Endothelial cell of umbilical vein (primary cell): ENCODE measurements around the gene MARCHF9. TPM values are rescaled to one million over a fixed set of nuclear protein-coding genes. Genes with fewer than 3 reads are reported as not detected.

Experiments used
- BruUV-seq: library from RNA; stranded (reverse); fragments of 400-500 nt; replicated peaks from 2 replicates; lab custom pipeline; 2021; lab: Mats Ljungman, UMichigan
- CTCF ChIA-PET: fragments of 300-600, 350-600 bp; sonication (Branson Sonifier 250); formaldehyde crosslinking; loops from one replicate; lab custom pipeline; 2021; ENCODE audit warnings: antibody characterized with exemption, inconsistent platforms; lab: Charles Lee
- POLR2A ChIA-PET: fragments of 300-600, 350-600 bp; sonication (Branson Sonifier 250); formaldehyde crosslinking; loops from one replicate; lab custom pipeline; 2021; ENCODE audit warnings: antibody characterized with exemption, inconsistent platforms; lab: Charles Lee
- DNase-seq: peaks from one replicate; pipeline ENCODE4 v3.0.0-alpha.2; 2011; ENCODE audit warnings: low read depth, low spot score
- FAIRE-seq: peaks from 2 replicates; lab custom pipeline; 2011; peaks lifted over from hg19 to GRCh38; lab: Jason Lieb, UNC
- H2AFZ ChIP-seq: 2 replicates; pipeline ENCODE4 v1.6.0; 2012; ENCODE audit warnings: low read depth, low read length, control low read depth, inconsistent platforms
- H3K27ac ChIP-seq: 2 replicates; pipeline ENCODE4 v1.5.1; 2011; ENCODE audit warnings: low read depth, mild to moderate bottlenecking, control low read depth, low read length, moderate library complexity; ENCODE audit not compliant: insufficient read depth
- H3K27me3 ChIP-seq, 2 experiments: 2 replicates each; pipeline versions ENCODE4 v1.6.0 to v1.6.1; 2011; ENCODE audit warnings: low read length in 2 of 2, mixed read lengths in 1 of 2; ENCODE audit not compliant: control insufficient read depth in 2 of 2, insufficient read depth in 2 of 2
- H3K36me3 ChIP-seq, 2 experiments: 2 replicates in 1 of 2; 3 replicates in 1 of 2; pipeline ENCODE4 v1.5.1; 2011; ENCODE audit warnings: low read length in 2 of 2, mild to moderate bottlenecking in 1 of 2, moderate library complexity in 1 of 2; ENCODE audit not compliant: control insufficient read depth in 2 of 2, insufficient read depth in 2 of 2; ENCODE audit errors: extremely low read depth in 1 of 2
- H3K4me1 ChIP-seq: 3 replicates; pipeline ENCODE4 v1.5.1; 2011; ENCODE audit warnings: mild to moderate bottlenecking, low read length; ENCODE audit not compliant: control insufficient read depth, insufficient read depth; ENCODE audit errors: extremely low read depth
- H3K4me2 ChIP-seq: 2 replicates; pipeline ENCODE4 v1.6.1; 2011; ENCODE audit warnings: low read length, control low read depth, mixed read lengths; ENCODE audit not compliant: insufficient read depth
- H3K4me3 ChIP-seq, 3 experiments: fragments of 200-600 bp in 1 of 3; sonication (generic), shearing (Covaris generic) in 1 of 3; replicated peaks in 1 of 3; 2 replicates each; pipeline ENCODE4 v1.5.1; 2011 to 2016; ENCODE audit warnings: control low read depth in 3 of 3, low read length in 3 of 3, mild to moderate bottlenecking in 2 of 3, inconsistent platforms in 1 of 3, low read depth in 1 of 3, moderate library complexity in 1 of 3; ENCODE audit not compliant: insufficient read depth in 1 of 3
- H3K79me2 ChIP-seq: 2 replicates; pipeline ENCODE4 v1.6.0; 2012; ENCODE audit warnings: low read length, inconsistent platforms; ENCODE audit not compliant: control insufficient read depth, insufficient read depth
- H3K9ac ChIP-seq: replicated peaks from 2 replicates; pipeline ENCODE3; 2011; ENCODE audit warnings: low read length, control low read depth; ENCODE audit not compliant: insufficient read depth; ENCODE audit errors: extremely low read depth
- H3K9me1 ChIP-seq: replicated peaks from 3 replicates; pipeline ENCODE4 v1.6.0; 2011; ENCODE audit warnings: mild to moderate bottlenecking, low read length; ENCODE audit not compliant: control insufficient read depth, insufficient read depth; ENCODE audit errors: extremely low read depth
- H3K9me3 ChIP-seq: replicated peaks from 2 replicates; pipeline ENCODE4 v1.5.1; 2012; ENCODE audit warnings: low read length, inconsistent platforms; ENCODE audit not compliant: control insufficient read depth, insufficient read depth
- H4K20me1 ChIP-seq: replicated peaks from 2 replicates; pipeline ENCODE3; 2011; ENCODE audit warnings: mild to moderate bottlenecking, low read length; ENCODE audit not compliant: control insufficient read depth, insufficient read depth; ENCODE audit errors: extremely low read depth
- EZH2 ChIP-seq: IDR thresholded peaks from 2 replicates; pipeline ENCODE4 v1.6.1; 2012; ENCODE audit warnings: borderline replicate concordance, low read depth, mild to moderate bottlenecking, moderate library complexity, low read length, inconsistent platforms; ENCODE audit not compliant: severe bottlenecking
- FOS ChIP-seq: IDR thresholded peaks from 2 replicates; pipeline ENCODE4 v1.6.1; 2011; ENCODE audit warnings: mild to moderate bottlenecking, low read length, moderate library complexity, borderline replicate concordance; ENCODE audit not compliant: insufficient read depth
- GATA2 ChIP-seq: IDR thresholded peaks from 2 replicates; pipeline ENCODE4 v1.7.0; 2011; ENCODE audit warnings: low read depth, mild to moderate bottlenecking, moderate library complexity, mixed read lengths, low read length; ENCODE audit not compliant: insufficient read length, insufficient read depth
- JUN ChIP-seq: IDR thresholded peaks from 2 replicates; pipeline ENCODE4 v1.6.1; 2011; ENCODE audit warnings: borderline replicate concordance, low read depth; ENCODE audit not compliant: insufficient read length, insufficient read depth
- MAX ChIP-seq: IDR thresholded peaks from 2 replicates; pipeline ENCODE4 v1.6.1; 2011; ENCODE audit not compliant: insufficient read depth, insufficient read length
- MYC ChIP-seq: IDR thresholded peaks from one replicate; pipeline ENCODE4 v1.6.1; 2011; ENCODE audit warnings: mild to moderate bottlenecking, low read depth, low read length
- POLR2A ChIP-seq: IDR thresholded peaks from 2 replicates; pipeline ENCODE4 v1.6.1; 2012; ENCODE audit warnings: low read depth, mild to moderate bottlenecking, control low read depth, low read length
- POLR2AphosphoS5 ChIP-seq: IDR thresholded peaks from 2 replicates; pipeline ENCODE4 v1.6.1; 2012; ENCODE audit warnings: low read depth, mild to moderate bottlenecking, control low read depth, low read length, moderate library complexity; ENCODE audit not compliant: insufficient read depth
- dilution Hi-C: fragments of 300-500 bp; cut with MboI; formaldehyde crosslinking; loops from one replicate; pipeline ENCODE4 v1.15.0; 2019; ENCODE audit warnings: low sequenced_read_pairs; ENCODE audit not compliant: extremely low pct_ligation_motif_present
- intact Hi-C: fragments of 100-400 bp; cut with micrococcal nuclease; formaldehyde crosslinking; loops from one replicate; pipeline ENCODE4 v1.10.0; 2022
- polyA plus RNA-seq, 4 experiments: library from polyadenylated mRNA; depleted of rRNA in 3 of 4; stranded (reverse) in 3 of 4; unstranded in 1 of 4; fragments of >200 nt; gene quantifications; 2 replicates each; pipeline versions ENCODE4 v1.2.1 to v1.2.3, GENCODE V29; 2011 to 2012; ENCODE audit warnings: missing spikeins in 1 of 4
- total RNA-seq: library from RNA; stranded (reverse); gene quantifications from 2 replicates; pipeline ENCODE4 v1.2.3, GENCODE V29; 2021
- TF ChIP-seq, protein P1 (sequence below), 2 donors: IDR thresholded peaks; 1 replicate in 1 of 2; 2 replicates in 1 of 2; pipeline ENCODE4 v1.5.1; 2011; ENCODE audit warnings: low read length in 2 of 2, mild to moderate bottlenecking in 2 of 2, moderate library complexity in 2 of 2, control low read depth in 1 of 2, inconsistent platforms in 1 of 2, low read depth in 1 of 2; ENCODE audit not compliant: insufficient read depth in 1 of 2; ENCODE audit errors: extremely low read depth in 1 of 2

The MARCHF9 gene
- total and polyA plus RNA-seq, 2 donors (not counting 3 experiments of a cell fraction or from before 2014, with no cell fraction given) = 4.6 to 4.8 TPM

- H3K36me3 ChIP-seq = peaks cover 15 to 21% of the 10 kb centered on the region in 2 experiments
Measured at GRCh38 chr12:57796996-57797395, 42.1 kb downstream of the MARCHF9 start.

More at GRCh38 chr12:57796996-57797395, 42.1 kb downstream of the MARCHF9 start:
- no peaks in the 10 kb centered on the region for H3K27me3 ChIP-seq
- no peak for DNase-seq
- H3K9me3 ChIP-seq = no peaks in the 10 kb centered on the region
- H3K4me3 ChIP-seq = no peak overlapping the region
- H3K9ac ChIP-seq = no peak overlapping the region
- no TSS peak for BruUV-seq
- no peak overlapping the region for H3K27ac ChIP-seq
- H3K4me1 ChIP-seq = no peaks in the 10 kb centered on the region
- H3K79me2 ChIP-seq = no peaks in the 10 kb centered on the region
- H3K9me1 ChIP-seq = no peaks in the 10 kb centered on the region
- no peak overlapping the region for H2AFZ ChIP-seq
- ChIA-PET POLR2A (no interaction called here), CTCF (interaction anchor here (1.3 to 1.5 kb wide), 2 partner anchors 9 to 13 kb away, joined by 3 to 4 read pairs; no protein-coding TSS in a partner anchor)
- no peak for FAIRE-seq
- no peaks in the 10 kb centered on the region for H4K20me1 ChIP-seq
- intact Hi-C loops = loop anchor here (1.0 kb wide), 1 partner anchor 14 kb away; no protein-coding TSS in a partner anchor
- TF ChIP-seq GATA2 (no peak), JUN (no peak), EZH2 (no peak), FOS (no peak), MYC (no peak), MAX (no peak), POLR2AphosphoS5 (no peak), POLR2A (no peak)
- TF ChIP-seq, protein P1, sequence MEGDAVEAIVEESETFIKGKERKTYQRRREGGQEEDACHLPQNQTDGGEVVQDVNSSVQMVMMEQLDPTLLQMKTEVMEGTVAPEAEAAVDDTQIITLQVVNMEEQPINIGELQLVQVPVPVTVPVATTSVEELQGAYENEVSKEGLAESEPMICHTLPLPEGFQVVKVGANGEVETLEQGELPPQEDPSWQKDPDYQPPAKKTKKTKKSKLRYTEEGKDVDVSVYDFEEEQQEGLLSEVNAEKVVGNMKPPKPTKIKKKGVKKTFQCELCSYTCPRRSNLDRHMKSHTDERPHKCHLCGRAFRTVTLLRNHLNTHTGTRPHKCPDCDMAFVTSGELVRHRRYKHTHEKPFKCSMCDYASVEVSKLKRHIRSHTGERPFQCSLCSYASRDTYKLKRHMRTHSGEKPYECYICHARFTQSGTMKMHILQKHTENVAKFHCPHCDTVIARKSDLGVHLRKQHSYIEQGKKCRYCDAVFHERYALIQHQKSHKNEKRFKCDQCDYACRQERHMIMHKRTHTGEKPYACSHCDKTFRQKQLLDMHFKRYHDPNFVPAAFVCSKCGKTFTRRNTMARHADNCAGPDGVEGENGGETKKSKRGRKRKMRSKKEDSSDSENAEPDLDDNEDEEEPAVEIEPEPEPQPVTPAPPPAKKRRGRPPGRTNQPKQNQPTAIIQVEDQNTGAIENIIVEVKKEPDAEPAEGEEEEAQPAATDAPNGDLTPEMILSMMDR (IDR thresholded peaks at IDR 0.05; ENCODE audit: extremely low read depth in 1 of 2, insufficient read depth in 1 of 2, low read depth in 1 of 2, low read length in 2 of 2) = no peak
- H3K4me2 ChIP-seq = no peak overlapping the region
- dilution Hi-C loops = no loop called here
